HepG2 (cell line): Measurements from ENCODE around the gene PLEKHN1. TPM values are rescaled to one million over a fixed set of nuclear protein-coding genes. Genes with fewer than 3 reads are reported as not detected.

ENCODE experiments used
- ELF3 ChIP-seq: IDR thresholded peaks from 2 replicates; pipeline ENCODE4 v1.6.1; 2016; ENCODE audit warnings: missing genetic modification reagents, missing compliant biosample characterization
- HDAC2 ChIP-seq: sonication (generic); formaldehyde crosslinking; IDR thresholded peaks from 2 replicates; pipeline ENCODE4 v1.4.0; 2020; ENCODE audit warnings: missing genetic modification reagents
- MED8 ChIP-seq: sonication (generic); formaldehyde crosslinking; IDR thresholded peaks from 2 replicates; pipeline ENCODE4 v1.8.1; 2023; ENCODE audit warnings: mild to moderate bottlenecking, missing genetic modification reagents; ENCODE audit not compliant: insufficient replicate concordance
- NFYC ChIP-seq: IDR thresholded peaks from 2 replicates; pipeline ENCODE4 v1.6.1; 2016; ENCODE audit warnings: missing genetic modification reagents, missing compliant biosample characterization
- PCBP2 ChIP-seq: fragments of 200-400 bp; formaldehyde crosslinking; optimal IDR thresholded peaks from 2 replicates; pipeline ENCODE3; 2018; ENCODE audit warnings: low read length, low read depth; ENCODE audit not compliant: poor library complexity, severe bottlenecking
- PHF8 ChIP-seq: sonication (generic); formaldehyde crosslinking; IDR thresholded peaks from 2 replicates; pipeline ENCODE4 v1.5.0; 2020; ENCODE audit warnings: missing genetic modification reagents
- SP1 ChIP-seq, 2 experiments: fragments of 450-650 bp in 1 of 2; sonication (generic) in 1 of 2; formaldehyde crosslinking in 1 of 2; IDR thresholded peaks; 2 replicates each; pipeline versions ENCODE4 v1.4.0 to v1.6.1; 2016 to 2020; ENCODE audit warnings: missing genetic modification reagents in 1 of 2
- SP4 ChIP-seq: sonication (generic); formaldehyde crosslinking; IDR thresholded peaks from 2 replicates; pipeline ENCODE4 v1.8.1; 2023; ENCODE audit warnings: mild to moderate bottlenecking, missing genetic modification reagents
- SP5 ChIP-seq: IDR thresholded peaks from 2 replicates; pipeline ENCODE4 v1.6.1; 2016; ENCODE audit warnings: low read depth, borderline replicate concordance
- ZNF883 ChIP-seq: sonication (generic); formaldehyde crosslinking; IDR thresholded peaks from 2 replicates; pipeline ENCODE4 v1.5.1; 2020; ENCODE audit warnings: mild to moderate bottlenecking, missing genetic modification reagents; ENCODE audit errors: not compliant biosample characterization
- polyA plus RNA-seq, 8 experiments: library from polyadenylated mRNA; depleted of rRNA in 3 of 8; stranded (reverse) in 7 of 8; unstranded in 1 of 8; fragments of >200 nt; fragmentation: Illumina TruSeq in 4 of 8; extraction: Trizol in 4 of 8; gene quantifications; 2 replicates each; pipeline versions ENCODE4 v1.2.1 to v1.2.3, GENCODE V29; 2011 to 2016; ENCODE audit warnings: low read depth in 4 of 8, missing spikeins in 1 of 8, mixed read lengths in 1 of 8; ENCODE audit not compliant: insufficient read depth in 1 of 8
- total RNA-seq, 5 experiments: library from RNA; depleted of rRNA; stranded (reverse); fragments of >200 nt; fragmentation: Illumina TruSeq; extraction: Trizol; gene quantifications; 2 replicates each; pipeline ENCODE4 v1.2.3, GENCODE V29; 2016; ENCODE audit warnings: low read depth in 1 of 5
- TF ChIP-seq, protein P1 (sequence below), 2 experiments: fragments of 450-650 bp in 1 of 2; sonication (generic) in 1 of 2; formaldehyde crosslinking in 1 of 2; IDR thresholded peaks; 2 replicates each; pipeline versions ENCODE4 v1.6.1 to v1.8.0; 2016 to 2022; ENCODE audit warnings: antibody characterized with exemption in 1 of 2, mild to moderate bottlenecking in 1 of 2, missing genetic modification reagents in 1 of 2
- TF ChIP-seq, protein P2 (sequence below): fragments of 450-650 bp; IDR thresholded peaks from 2 replicates; pipeline ENCODE4 v1.6.1; 2016
- TF ChIP-seq, protein P3 (sequence below): IDR thresholded peaks from 2 replicates; pipeline ENCODE4 v1.6.1; 2018; ENCODE audit warnings: missing genetic modification reagents
- TF ChIP-seq, protein P4 (sequence below): sonication (generic); formaldehyde crosslinking; IDR thresholded peaks from 2 replicates; pipeline ENCODE4 v1.5.0; 2020; ENCODE audit warnings: mild to moderate bottlenecking, missing genetic modification reagents, moderate library complexity

PLEKHN1 gene
- total and polyA plus RNA-seq, 2 of the 13 experiments (the other 11 are each of a cell fraction or from before 2014, with no cell fraction given), result 0.42 to 0.58 TPM

DNA sequence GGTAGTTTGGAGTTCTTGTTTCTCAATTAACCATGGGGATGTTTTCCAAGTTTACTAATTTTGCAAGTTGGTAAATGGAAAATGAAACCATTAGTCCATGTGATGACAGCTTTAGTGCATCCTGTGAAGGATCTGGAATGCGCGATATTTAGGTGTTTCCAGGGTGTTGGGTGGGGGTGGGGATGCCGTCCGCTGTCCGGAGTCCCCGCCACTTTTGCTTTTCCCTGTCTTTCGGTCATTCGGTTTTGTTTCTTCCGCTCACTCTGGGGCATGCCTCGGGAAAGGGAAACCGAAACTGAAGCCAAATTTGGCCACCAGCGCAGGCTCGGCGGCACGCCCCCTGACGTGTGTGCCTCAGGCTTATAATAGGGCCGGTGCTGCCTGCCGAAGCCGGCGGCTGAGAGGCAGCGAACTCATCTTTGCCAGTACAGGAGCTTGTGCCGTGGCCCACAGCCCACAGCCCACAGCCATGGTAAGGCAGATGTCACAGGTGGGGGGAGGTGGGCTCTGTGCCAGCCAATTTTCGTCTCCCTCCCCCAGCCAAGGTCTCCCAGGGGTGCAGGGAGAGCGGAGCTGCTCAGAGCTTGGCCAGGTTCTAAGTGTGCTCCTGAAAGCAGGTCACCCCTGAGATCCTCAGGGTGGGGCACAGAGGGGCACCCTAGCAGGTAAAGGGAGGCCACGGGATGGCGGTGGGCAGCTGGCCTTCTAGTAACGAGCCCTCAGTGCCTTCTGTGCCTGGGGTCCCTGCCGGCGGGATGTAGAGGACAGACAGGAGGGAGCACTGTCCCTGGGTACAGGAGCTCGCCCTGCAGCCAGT is 47.0 kb downstream of the PLEKHN1 start, which contains the start of gene ISG15 (continued):
- TF ChIP-seq, protein P1, sequence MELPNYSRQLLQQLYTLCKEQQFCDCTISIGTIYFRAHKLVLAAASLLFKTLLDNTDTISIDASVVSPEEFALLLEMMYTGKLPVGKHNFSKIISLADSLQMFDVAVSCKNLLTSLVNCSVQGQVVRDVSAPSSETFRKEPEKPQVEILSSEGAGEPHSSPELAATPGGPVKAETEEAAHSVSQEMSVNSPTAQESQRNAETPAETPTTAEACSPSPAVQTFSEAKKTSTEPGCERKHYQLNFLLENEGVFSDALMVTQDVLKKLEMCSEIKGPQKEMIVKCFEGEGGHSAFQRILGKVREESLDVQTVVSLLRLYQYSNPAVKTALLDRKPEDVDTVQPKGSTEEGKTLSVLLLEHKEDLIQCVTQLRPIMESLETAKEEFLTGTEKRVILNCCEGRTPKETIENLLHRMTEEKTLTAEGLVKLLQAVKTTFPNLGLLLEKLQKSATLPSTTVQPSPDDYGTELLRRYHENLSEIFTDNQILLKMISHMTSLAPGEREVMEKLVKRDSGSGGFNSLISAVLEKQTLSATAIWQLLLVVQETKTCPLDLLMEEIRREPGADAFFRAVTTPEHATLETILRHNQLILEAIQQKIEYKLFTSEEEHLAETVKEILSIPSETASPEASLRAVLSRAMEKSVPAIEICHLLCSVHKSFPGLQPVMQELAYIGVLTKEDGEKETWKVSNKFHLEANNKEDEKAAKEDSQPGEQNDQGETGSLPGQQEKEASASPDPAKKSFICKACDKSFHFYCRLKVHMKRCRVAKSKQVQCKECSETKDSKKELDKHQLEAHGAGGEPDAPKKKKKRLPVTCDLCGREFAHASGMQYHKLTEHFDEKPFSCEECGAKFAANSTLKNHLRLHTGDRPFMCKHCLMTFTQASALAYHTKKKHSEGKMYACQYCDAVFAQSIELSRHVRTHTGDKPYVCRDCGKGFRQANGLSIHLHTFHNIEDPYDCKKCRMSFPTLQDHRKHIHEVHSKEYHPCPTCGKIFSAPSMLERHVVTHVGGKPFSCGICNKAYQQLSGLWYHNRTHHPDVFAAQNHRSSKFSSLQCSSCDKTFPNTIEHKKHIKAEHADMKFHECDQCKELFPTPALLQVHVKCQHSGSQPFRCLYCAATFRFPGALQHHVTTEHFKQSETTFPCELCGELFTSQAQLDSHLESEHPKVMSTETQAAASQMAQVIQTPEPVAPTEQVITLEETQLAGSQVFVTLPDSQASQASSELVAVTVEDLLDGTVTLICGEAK (IDR thresholded peaks at IDR 0.05), result no peak
- TF ChIP-seq, protein P1 (CRISPR knock-in tag; IDR thresholded peaks at IDR 0.05), result 0 out of 2 replicates have a peak, but pooled peaks have one; percentile 14
- TF ChIP-seq MED8 (CRISPR knock-in tag) (peak; percentile 73), ELF3 (peak; percentile 42), SP1 (IDR thresholded peaks at IDR 0.05) (no peak), SP1 (CRISPR knock-in tag; IDR thresholded peaks at IDR 0.05) (peak; percentile 54), HDAC2 (peak; percentile 48; the same call in 1 of the 2 replicates), ZNF883 (CRISPR knock-in tag) (peak; percentile 82), NFYC (CRISPR knock-in tag) (0 out of 2 replicates have a peak, but pooled peaks have one; percentile 31), SP5 (CRISPR knock-in tag) (peak; percentile 56), SP4 (CRISPR knock-in tag) (0 out of 2 replicates have a peak, but pooled peaks have one; percentile 32), PCBP2 (no peak), PHF8 (CRISPR knock-in tag) (peak; percentile 53; the same call in 1 of the 2 replicates)
- TF ChIP-seq, protein P2, sequence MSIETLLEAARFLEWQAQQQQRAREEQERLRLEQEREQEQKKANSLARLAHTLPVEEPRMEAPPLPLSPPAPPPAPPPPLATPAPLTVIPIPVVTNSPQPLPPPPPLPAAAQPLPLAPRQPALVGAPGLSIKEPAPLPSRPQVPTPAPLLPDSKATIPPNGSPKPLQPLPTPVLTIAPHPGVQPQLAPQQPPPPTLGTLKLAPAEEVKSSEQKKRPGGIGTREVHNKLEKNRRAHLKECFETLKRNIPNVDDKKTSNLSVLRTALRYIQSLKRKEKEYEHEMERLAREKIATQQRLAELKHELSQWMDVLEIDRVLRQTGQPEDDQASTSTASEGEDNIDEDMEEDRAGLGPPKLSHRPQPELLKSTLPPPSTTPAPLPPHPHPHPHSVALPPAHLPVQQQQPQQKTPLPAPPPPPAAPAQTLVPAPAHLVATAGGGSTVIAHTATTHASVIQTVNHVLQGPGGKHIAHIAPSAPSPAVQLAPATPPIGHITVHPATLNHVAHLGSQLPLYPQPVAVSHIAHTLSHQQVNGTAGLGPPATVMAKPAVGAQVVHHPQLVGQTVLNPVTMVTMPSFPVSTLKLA, result peak; percentile 38; the same call in 1 of the 2 replicates
- TF ChIP-seq, protein P3, sequence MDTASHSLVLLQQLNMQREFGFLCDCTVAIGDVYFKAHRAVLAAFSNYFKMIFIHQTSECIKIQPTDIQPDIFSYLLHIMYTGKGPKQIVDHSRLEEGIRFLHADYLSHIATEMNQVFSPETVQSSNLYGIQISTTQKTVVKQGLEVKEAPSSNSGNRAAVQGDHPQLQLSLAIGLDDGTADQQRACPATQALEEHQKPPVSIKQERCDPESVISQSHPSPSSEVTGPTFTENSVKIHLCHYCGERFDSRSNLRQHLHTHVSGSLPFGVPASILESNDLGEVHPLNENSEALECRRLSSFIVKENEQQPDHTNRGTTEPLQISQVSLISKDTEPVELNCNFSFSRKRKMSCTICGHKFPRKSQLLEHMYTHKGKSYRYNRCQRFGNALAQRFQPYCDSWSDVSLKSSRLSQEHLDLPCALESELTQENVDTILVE (CRISPR knock-in tag), result peak; percentile 84; the same call in 1 of the 2 replicates
- TF ChIP-seq, protein P4, sequence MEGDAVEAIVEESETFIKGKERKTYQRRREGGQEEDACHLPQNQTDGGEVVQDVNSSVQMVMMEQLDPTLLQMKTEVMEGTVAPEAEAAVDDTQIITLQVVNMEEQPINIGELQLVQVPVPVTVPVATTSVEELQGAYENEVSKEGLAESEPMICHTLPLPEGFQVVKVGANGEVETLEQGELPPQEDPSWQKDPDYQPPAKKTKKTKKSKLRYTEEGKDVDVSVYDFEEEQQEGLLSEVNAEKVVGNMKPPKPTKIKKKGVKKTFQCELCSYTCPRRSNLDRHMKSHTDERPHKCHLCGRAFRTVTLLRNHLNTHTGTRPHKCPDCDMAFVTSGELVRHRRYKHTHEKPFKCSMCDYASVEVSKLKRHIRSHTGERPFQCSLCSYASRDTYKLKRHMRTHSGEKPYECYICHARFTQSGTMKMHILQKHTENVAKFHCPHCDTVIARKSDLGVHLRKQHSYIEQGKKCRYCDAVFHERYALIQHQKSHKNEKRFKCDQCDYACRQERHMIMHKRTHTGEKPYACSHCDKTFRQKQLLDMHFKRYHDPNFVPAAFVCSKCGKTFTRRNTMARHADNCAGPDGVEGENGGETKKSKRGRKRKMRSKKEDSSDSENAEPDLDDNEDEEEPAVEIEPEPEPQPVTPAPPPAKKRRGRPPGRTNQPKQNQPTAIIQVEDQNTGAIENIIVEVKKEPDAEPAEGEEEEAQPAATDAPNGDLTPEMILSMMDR (CRISPR knock-in tag), result peak; percentile 30; the same call in 1 of the 2 replicates
